ENCODE data around the gene PPIL6. TPM values are rescaled to one million over a fixed set of nuclear protein-coding genes. Genes with fewer than 3 reads are reported as not detected.

PPIL6 gene
- total and polyA plus RNA-seq, 2 donors from 2014 or later = 6.0 to 8.4 TPM

DNA sequence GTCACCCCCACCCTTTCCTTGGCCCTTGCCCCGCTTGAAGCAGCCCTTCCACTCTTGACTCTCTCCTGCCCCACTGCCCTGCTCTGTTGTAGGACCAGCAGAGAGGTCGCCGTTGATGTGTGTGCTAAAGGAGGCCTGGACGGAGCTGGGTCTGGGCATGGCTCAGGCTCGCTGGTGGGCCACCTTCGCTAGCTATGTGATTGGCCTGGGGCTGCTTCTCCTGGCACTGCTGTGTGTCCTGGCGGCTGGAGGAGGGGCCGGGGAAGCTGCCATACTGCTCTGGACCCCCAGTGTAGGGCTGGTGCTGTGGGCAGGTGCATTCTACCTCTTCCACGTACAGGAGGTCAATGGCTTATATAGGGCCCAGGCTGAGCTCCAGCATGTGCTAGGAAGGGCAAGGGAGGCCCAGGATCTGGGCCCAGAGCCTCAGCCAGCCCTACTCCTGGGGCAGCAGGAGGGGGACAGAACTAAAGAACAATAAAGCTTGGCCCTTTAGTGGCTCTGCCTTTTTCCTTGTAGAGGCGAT is 3.1 kb upstream of the PPIL6 start:
- no peak for FAIRE-seq

DNA sequence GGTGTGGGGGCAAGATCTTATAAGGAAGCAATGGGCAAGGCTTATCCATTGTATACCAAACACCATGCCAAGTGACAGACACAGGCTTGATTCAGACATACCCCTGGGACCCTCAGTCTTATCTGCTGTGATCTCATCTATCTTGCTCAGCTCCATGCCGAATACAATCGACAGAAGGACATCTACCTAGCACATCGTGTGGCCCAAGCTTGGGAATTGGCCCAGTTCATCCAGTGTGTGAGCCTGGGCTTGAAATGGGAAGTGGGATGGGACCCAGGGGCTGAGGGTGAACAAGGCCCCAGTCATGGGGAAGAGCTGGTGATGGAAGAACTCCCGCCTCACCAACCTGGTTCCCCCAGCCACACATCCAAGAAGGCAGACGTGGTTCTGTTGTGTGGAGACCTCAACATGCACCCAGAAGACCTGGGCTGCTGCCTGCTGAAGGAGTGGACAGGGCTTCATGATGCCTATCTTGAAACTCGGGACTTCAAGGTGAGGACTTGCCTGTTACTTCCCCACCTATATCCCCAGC is 2.0 kb upstream of the PPIL6 start:
- FAIRE-seq = no peak

More for the DNA sequence above, 3.1 kb upstream of the PPIL6 start:
- Histone ChIP-seq H3K36me3 (ENCODE audit: control insufficient read depth in 2 of 3, insufficient read depth in 3 of 3, low read length in 3 of 3) (peaks cover 0 to 9% (median 8%) of the 10 kb centered on the region in 3 donors), H3K4me3 (ENCODE audit: low read length in 3 of 3) (no peak overlapping the region), H3K27me3 (ENCODE audit: control insufficient read depth, insufficient read depth, low read length) (no peaks in the 10 kb centered on the region), H3K9ac (ENCODE audit: low read length in 3 of 3) (no peak overlapping the region), H3K9me3 (ENCODE audit: control insufficient read depth in 2 of 3, insufficient read depth in 1 of 3, low read length in 3 of 3) (no peaks in the 10 kb centered on the region), H3K27ac (ENCODE audit: low read depth in 2 of 2, low read length in 2 of 2) (no peak overlapping the region), H3K4me1 (ENCODE audit: control insufficient read depth in 2 of 3, insufficient read depth in 2 of 3, low read depth in 1 of 3, low read length in 3 of 3) (peaks cover 0 to 12% (median 7%) of the 10 kb centered on the region in 3 donors)
- TF ChIP-seq, protein P1, sequence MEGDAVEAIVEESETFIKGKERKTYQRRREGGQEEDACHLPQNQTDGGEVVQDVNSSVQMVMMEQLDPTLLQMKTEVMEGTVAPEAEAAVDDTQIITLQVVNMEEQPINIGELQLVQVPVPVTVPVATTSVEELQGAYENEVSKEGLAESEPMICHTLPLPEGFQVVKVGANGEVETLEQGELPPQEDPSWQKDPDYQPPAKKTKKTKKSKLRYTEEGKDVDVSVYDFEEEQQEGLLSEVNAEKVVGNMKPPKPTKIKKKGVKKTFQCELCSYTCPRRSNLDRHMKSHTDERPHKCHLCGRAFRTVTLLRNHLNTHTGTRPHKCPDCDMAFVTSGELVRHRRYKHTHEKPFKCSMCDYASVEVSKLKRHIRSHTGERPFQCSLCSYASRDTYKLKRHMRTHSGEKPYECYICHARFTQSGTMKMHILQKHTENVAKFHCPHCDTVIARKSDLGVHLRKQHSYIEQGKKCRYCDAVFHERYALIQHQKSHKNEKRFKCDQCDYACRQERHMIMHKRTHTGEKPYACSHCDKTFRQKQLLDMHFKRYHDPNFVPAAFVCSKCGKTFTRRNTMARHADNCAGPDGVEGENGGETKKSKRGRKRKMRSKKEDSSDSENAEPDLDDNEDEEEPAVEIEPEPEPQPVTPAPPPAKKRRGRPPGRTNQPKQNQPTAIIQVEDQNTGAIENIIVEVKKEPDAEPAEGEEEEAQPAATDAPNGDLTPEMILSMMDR (IDR thresholded peaks at IDR 0.05; ENCODE audit: borderline replicate concordance, extremely low read depth, insufficient read depth) = no peak
- no peak for DNase-seq
- intact Hi-C loops (cut with DNase I) = no loop called here

DNA sequence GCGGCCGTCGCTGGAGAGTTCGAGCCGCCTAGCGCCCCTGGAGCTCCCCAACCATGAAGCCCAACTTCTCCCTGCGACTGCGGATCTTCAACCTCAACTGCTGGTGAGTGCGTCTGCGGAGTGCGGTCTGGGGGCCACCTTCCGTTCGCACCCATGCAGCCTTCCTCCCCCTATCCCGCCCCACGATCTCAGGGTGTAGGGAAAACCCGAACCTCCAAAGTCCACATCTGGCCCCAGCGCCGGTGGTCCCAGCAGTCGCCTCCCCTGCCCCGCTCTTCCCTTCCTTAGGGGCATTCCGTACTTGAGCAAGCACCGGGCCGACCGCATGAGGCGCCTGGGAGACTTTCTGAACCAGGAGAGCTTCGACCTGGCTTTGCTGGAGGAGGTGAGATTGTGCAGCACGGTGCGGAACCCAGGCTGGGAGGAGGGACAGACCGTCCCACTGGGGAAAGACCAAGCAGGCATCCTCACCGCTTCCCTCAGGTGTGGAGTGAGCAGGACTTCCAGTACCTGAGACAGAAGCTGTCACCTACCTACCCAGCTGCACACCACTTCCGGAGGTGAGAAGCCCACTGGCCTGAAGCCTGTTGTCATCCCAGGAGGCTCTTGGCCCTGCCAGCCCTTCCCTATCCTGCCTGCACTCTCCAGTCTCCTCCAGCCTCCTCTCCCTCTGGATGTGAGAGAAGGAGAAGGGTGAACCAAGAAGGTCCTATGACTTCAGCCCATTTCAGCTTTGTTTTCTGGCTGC is 815 bp upstream of the PPIL6 start:
- DNase-seq = peak; percentile 72 to 87 (median 83)
- no peak for FAIRE-seq
- intact Hi-C loops (cut with DNase I) = no loop called here
- peak overlapping the region; percentile 67 to 75 for H3K27ac ChIP-seq (ENCODE audit: low read depth in 2 of 2, low read length in 2 of 2)
- H3K4me1 ChIP-seq (ENCODE audit: control insufficient read depth in 2 of 3, insufficient read depth in 2 of 3, low read depth in 1 of 3, low read length in 3 of 3) = peaks cover 0 to 12% (median 7%) of the 10 kb centered on the region in 3 donors
- H3K9me3 ChIP-seq (ENCODE audit: control insufficient read depth in 2 of 3, insufficient read depth in 1 of 3, low read length in 3 of 3) = no peaks in the 10 kb centered on the region
- TF ChIP-seq, protein P1 (IDR thresholded peaks at IDR 0.05; ENCODE audit: borderline replicate concordance, extremely low read depth, insufficient read depth) = no peak
- H3K9ac ChIP-seq (ENCODE audit: low read length in 3 of 3) = peak overlapping the region; percentile 48 to 90 (median 65)
- H3K4me3 ChIP-seq (ENCODE audit: low read length in 3 of 3) = peak overlapping the region; percentile 74 to 83 (median 81)
- no peaks in the 10 kb centered on the region for H3K27me3 ChIP-seq (ENCODE audit: control insufficient read depth, insufficient read depth, low read length)
- peaks cover 0 to 9% (median 8%) of the 10 kb centered on the region in 3 donors for H3K36me3 ChIP-seq (ENCODE audit: control insufficient read depth in 2 of 3, insufficient read depth in 3 of 3, low read length in 3 of 3)

More for the DNA sequence above, 2.0 kb upstream of the PPIL6 start:
- H3K27me3 ChIP-seq (ENCODE audit: control insufficient read depth, insufficient read depth, low read length) = no peaks in the 10 kb centered on the region
- TF ChIP-seq, protein P1 (IDR thresholded peaks at IDR 0.05; ENCODE audit: borderline replicate concordance, extremely low read depth, insufficient read depth) = no peak
- H3K9ac ChIP-seq (ENCODE audit: low read length in 3 of 3) = no peak overlapping the region
- no peak overlapping the region for H3K4me3 ChIP-seq (ENCODE audit: low read length in 3 of 3)
- peaks cover 0 to 9% (median 8%) of the 10 kb centered on the region in 3 donors for H3K36me3 ChIP-seq (ENCODE audit: control insufficient read depth in 2 of 3, insufficient read depth in 3 of 3, low read length in 3 of 3)
- peaks cover 0 to 12% (median 7%) of the 10 kb centered on the region in 3 donors for H3K4me1 ChIP-seq (ENCODE audit: control insufficient read depth in 2 of 3, insufficient read depth in 2 of 3, low read depth in 1 of 3, low read length in 3 of 3)
- no peak overlapping the region for H3K27ac ChIP-seq (ENCODE audit: low read depth in 2 of 2, low read length in 2 of 2)
- H3K9me3 ChIP-seq (ENCODE audit: control insufficient read depth in 2 of 3, insufficient read depth in 1 of 3, low read length in 3 of 3) = no peaks in the 10 kb centered on the region
- intact Hi-C loops (cut with DNase I) = no loop called here
- DNase-seq = no peak

Measured in kidney (tissue), 14 donors.